ENCODE data around the gene CYP27C1.

DNA sequence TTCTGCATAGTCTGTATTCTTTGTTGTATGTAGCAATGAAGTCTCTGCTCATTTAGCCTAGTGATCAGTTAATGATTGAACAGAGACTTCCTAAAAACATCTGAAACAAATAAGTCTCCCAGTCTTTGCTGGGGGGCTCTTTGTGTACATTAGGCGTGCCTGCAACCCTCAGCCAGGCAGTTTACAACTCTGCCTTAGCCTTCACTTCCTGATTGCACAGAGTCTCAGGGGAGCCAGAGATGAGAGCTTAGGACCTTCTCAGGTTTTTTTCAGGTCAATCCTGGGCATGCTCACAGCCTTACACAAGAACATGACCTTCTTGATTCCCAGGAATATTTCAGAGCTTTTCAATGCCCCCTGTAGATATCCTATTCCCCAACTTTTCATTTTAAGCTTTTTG is 69.1 kb downstream of the CYP27C1 start:
- TF ChIP-seq, protein P1, sequence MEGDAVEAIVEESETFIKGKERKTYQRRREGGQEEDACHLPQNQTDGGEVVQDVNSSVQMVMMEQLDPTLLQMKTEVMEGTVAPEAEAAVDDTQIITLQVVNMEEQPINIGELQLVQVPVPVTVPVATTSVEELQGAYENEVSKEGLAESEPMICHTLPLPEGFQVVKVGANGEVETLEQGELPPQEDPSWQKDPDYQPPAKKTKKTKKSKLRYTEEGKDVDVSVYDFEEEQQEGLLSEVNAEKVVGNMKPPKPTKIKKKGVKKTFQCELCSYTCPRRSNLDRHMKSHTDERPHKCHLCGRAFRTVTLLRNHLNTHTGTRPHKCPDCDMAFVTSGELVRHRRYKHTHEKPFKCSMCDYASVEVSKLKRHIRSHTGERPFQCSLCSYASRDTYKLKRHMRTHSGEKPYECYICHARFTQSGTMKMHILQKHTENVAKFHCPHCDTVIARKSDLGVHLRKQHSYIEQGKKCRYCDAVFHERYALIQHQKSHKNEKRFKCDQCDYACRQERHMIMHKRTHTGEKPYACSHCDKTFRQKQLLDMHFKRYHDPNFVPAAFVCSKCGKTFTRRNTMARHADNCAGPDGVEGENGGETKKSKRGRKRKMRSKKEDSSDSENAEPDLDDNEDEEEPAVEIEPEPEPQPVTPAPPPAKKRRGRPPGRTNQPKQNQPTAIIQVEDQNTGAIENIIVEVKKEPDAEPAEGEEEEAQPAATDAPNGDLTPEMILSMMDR (conservative IDR thresholded peaks at IDR 0.05 in 1 of 2, IDR thresholded peaks at IDR 0.05 in 1 of 2; ENCODE audit: low read depth in 1 of 2, low read length in 2 of 2) = no peak
- no peak for TF ChIP-seq EZH2 (IDR thresholded peaks at IDR 0.05; ENCODE audit: low read length, missing control alignments)
